HCT116 (cell line): ENCODE measurements around the gene C9orf50. TPM values are rescaled to one million over a fixed set of nuclear protein-coding genes. Genes with fewer than 3 reads are reported as not detected.
A peak's percentile ranks its signal among the peaks of the same experiment; 100 is the strongest.

Experiments
- ATAC-seq: fragments of 200-7000 bp; cut with Tn5 transposase; 2 replicates; pipeline ENCODE4 v1.9.1; 2020; ENCODE audit warnings: mild to moderate bottlenecking, moderate library complexity
- BruUV-seq: library from RNA; stranded (reverse); fragments of 400-500 nt; replicated peaks from 2 replicates; lab custom pipeline; 2021; lab: Mats Ljungman, UMichigan
- CTCF ChIA-PET: fragments of 300-600 bp; sonication (Branson Sonifier 250); formaldehyde crosslinking; loops from one replicate; lab custom pipeline; 2021; ENCODE audit warnings: antibody characterized with exemption; lab: Charles Lee
- POLR2A ChIA-PET: fragments of 300-600, 350-600 bp; sonication (Branson Sonifier 250); formaldehyde crosslinking; loops from one replicate; lab custom pipeline; 2021; ENCODE audit warnings: antibody characterized with exemption; lab: Charles Lee
- RAD21 ChIA-PET, 2 experiments: fragments of 300-600 bp; sonication (Branson Sonifier 250); formaldehyde crosslinking; loops; one replicate each; lab custom pipeline; 2023; ENCODE audit warnings: low total read pairs in 2 of 2; ENCODE audit not compliant: uncharacterized antibody in 2 of 2, unreplicated experiment in 2 of 2, low non-redundant PET in 1 of 2; lab: Charles Lee
- DNase-seq: peaks from one replicate; pipeline ENCODE4 v3.0.0-alpha.2; 2010; ENCODE audit warnings: low read depth, low spot score
- H2AFZ ChIP-seq: fragments of 200-600 bp; shearing (Covaris generic), sonication (generic); 2 replicates; pipeline ENCODE4 v1.6.1; 2017; ENCODE audit warnings: low read depth, mixed run types, mixed read lengths, antibody characterized with exemption, low read length; ENCODE audit not compliant: poor library complexity, severe bottlenecking
- H3K27ac ChIP-seq: 2 replicates; pipeline ENCODE4 v1.5.1; 2012; ENCODE audit warnings: low read depth, low read length
- H3K27me3 ChIP-seq: fragments of 200-600 bp; sonication (generic); 2 replicates; pipeline ENCODE4 v1.6.1; 2016; ENCODE audit warnings: mixed run types, low read length, mixed read lengths; ENCODE audit not compliant: insufficient read depth
- H3K36me3 ChIP-seq, 2 experiments: fragments of 200-500 bp in 1 of 2; fragments of 200-600 bp in 1 of 2; sonication (Bioruptor generic) in 1 of 2; sonication (generic) in 1 of 2; 2 replicates each; pipeline versions ENCODE4 v1.5.1 to v1.6.1; 2014 to 2016; ENCODE audit warnings: low read length in 2 of 2, inconsistent platforms in 1 of 2, mixed read lengths in 1 of 2, mixed run types in 1 of 2; ENCODE audit not compliant: insufficient read depth in 2 of 2, control insufficient read depth in 1 of 2
- H3K4me1 ChIP-seq, 2 experiments: fragments of 200-600 bp in 1 of 2; sonication (generic) in 1 of 2; 2 replicates each; pipeline versions ENCODE4 v1.5.1 to v1.6.1; 2012 to 2017; ENCODE audit warnings: low read length in 2 of 2, inconsistent platforms in 1 of 2, mild to moderate bottlenecking in 1 of 2, mixed read lengths in 1 of 2, mixed run types in 1 of 2, moderate library complexity in 1 of 2; ENCODE audit not compliant: insufficient read depth in 2 of 2, control insufficient read depth in 1 of 2
- H3K4me2 ChIP-seq: fragments of 200-600 bp; sonication (generic); 2 replicates; pipeline ENCODE4 v1.6.1; 2017; ENCODE audit warnings: mixed run types, low read length, mixed read lengths
- H3K4me3 ChIP-seq, 2 experiments: fragments of 200-600 bp in 1 of 2; sonication (generic) in 1 of 2; replicated peaks in 1 of 2; 2 replicates each; pipeline ENCODE4 v1.5.1; 2011 to 2016; ENCODE audit warnings: low read length in 2 of 2, control low read depth in 1 of 2, low read depth in 1 of 2, mild to moderate bottlenecking in 1 of 2, mixed read lengths in 1 of 2, mixed run types in 1 of 2
- H3K79me2 ChIP-seq: fragments of 200-600 bp; sonication (generic); 2 replicates; pipeline ENCODE4 v1.6.1; 2017; ENCODE audit warnings: mild to moderate bottlenecking, mixed run types, low read length, moderate library complexity, mixed read lengths; ENCODE audit not compliant: insufficient read depth
- H3K9ac ChIP-seq: fragments of 200-600 bp; sonication (generic); 2 replicates; pipeline ENCODE4 v1.6.1; 2016; ENCODE audit warnings: low read length, mixed read lengths
- H3K9me2 ChIP-seq: fragments of 200-600 bp; sonication (generic), shearing (Covaris generic); 2 replicates; pipeline ENCODE4 v1.6.1; 2017; ENCODE audit warnings: mixed run types, mild to moderate bottlenecking, moderate library complexity; ENCODE audit not compliant: insufficient read depth
- H3K9me3 ChIP-seq, 2 experiments: fragments of 200-500 bp in 1 of 2; fragments of 200-600 bp in 1 of 2; sonication (Bioruptor generic) in 1 of 2; sonication (generic) in 1 of 2; 2 replicates each; pipeline ENCODE4 v1.6.1; 2014 to 2017; ENCODE audit warnings: low read length in 2 of 2, mixed read lengths in 2 of 2, inconsistent platforms in 1 of 2, low read depth in 1 of 2, mild to moderate bottlenecking in 1 of 2, mixed run types in 1 of 2, moderate library complexity in 1 of 2; ENCODE audit not compliant: control insufficient read depth in 1 of 2, insufficient read depth in 1 of 2
- H4K20me1 ChIP-seq: fragments of 200-600 bp; sonication (generic), shearing (Covaris generic); 2 replicates; pipeline ENCODE4 v1.6.1; 2017; ENCODE audit warnings: mixed run types, mild to moderate bottlenecking, moderate library complexity; ENCODE audit not compliant: insufficient read depth
- ATF3 ChIP-seq: IDR thresholded peaks from 2 replicates; pipeline ENCODE4 v1.6.1; 2012
- CBX3 ChIP-seq: IDR thresholded peaks from 2 replicates; pipeline ENCODE4 v1.6.1; 2012; ENCODE audit warnings: low read depth
- CEBPB ChIP-seq: IDR thresholded peaks from 2 replicates; pipeline ENCODE4 v1.6.1; 2012; ENCODE audit warnings: low read depth
- CTCF ChIP-seq, 3 experiments: fragments of 200-600 bp in 1 of 3; sonication (generic) in 1 of 3; IDR thresholded peaks in 2 of 3; conservative IDR thresholded peaks in 1 of 3; 2 replicates each; pipeline ENCODE4 v1.5.1; 2012 to 2017; ENCODE audit warnings: low read depth in 2 of 3, low read length in 2 of 3, antibody characterized with exemption in 1 of 3, borderline replicate concordance in 1 of 3, control low read depth in 1 of 3, mild to moderate bottlenecking in 1 of 3, mixed read lengths in 1 of 3, mixed run types in 1 of 3, moderate library complexity in 1 of 3; ENCODE audit not compliant: insufficient read depth in 1 of 3
- EGR1 ChIP-seq: IDR thresholded peaks from 2 replicates; pipeline ENCODE4 v1.6.1; 2012; ENCODE audit warnings: low read depth
- ELF1 ChIP-seq: IDR thresholded peaks from 2 replicates; pipeline ENCODE4 v1.6.1; 2012; ENCODE audit warnings: low read depth, borderline replicate concordance
- EZH2 ChIP-seq: fragments of 200-600 bp; sonication (generic); IDR thresholded peaks from 2 replicates; pipeline ENCODE4 v1.6.1; 2017; ENCODE audit warnings: antibody characterized with exemption, mixed run types
- FOSL1 ChIP-seq: IDR thresholded peaks from 2 replicates; pipeline ENCODE4 v1.6.1; 2012; ENCODE audit warnings: low read depth
- POLR2A ChIP-seq: IDR thresholded peaks from 2 replicates; pipeline ENCODE4 v1.7.0; 2011; ENCODE audit warnings: borderline replicate concordance; ENCODE audit not compliant: insufficient read depth, insufficient read length; ENCODE audit errors: extremely low read depth
- REST ChIP-seq: IDR thresholded peaks from 2 replicates; pipeline ENCODE4 v1.6.1; 2012; ENCODE audit warnings: low read depth
- SIN3A ChIP-seq: IDR thresholded peaks from 2 replicates; pipeline ENCODE4 v1.6.1; 2012; ENCODE audit warnings: low read depth
- SRF ChIP-seq: IDR thresholded peaks from 2 replicates; pipeline ENCODE4 v1.6.1; 2012; ENCODE audit warnings: low read depth
- TCF7L2 ChIP-seq: IDR thresholded peaks from 2 replicates; pipeline ENCODE4 v1.7.0; 2011; ENCODE audit warnings: borderline replicate concordance, inconsistent platforms; ENCODE audit not compliant: insufficient read depth, insufficient read length; ENCODE audit errors: extremely low read depth
- ZBTB33 ChIP-seq: IDR thresholded peaks from 2 replicates; pipeline ENCODE4 v1.6.1; 2011; ENCODE audit warnings: mild to moderate bottlenecking, low read length, moderate library complexity; ENCODE audit not compliant: insufficient replicate concordance; ENCODE audit errors: extremely low read depth
- intact Hi-C: fragments of 100-400 bp; cut with micrococcal nuclease; formaldehyde crosslinking; loops from 2 replicates; pipeline ENCODE4 v1.10.0; 2022
- total RNA-seq: library from RNA; stranded (reverse); gene quantifications from one replicate; pipeline ENCODE4 v1.2.1, GENCODE V29; 2021; ENCODE audit not compliant: unreplicated experiment

C9orf50 gene
- total RNA-seq, 1 experiment from 2014 or later = not detected

- Histone ChIP-seq H2AFZ (no peak overlapping the region), H3K4me3 (peak overlapping the region; percentile 85 to 95), H3K27ac (no peak overlapping the region; the same call in 1 of the 2 replicates), H3K27me3 (no peaks in the 10 kb centered on the region), H3K4me1 (peaks cover 10 to 17% of the 10 kb centered on the region in 2 experiments; a peak in 3 of 4 replicates), H4K20me1 (no peaks in the 10 kb centered on the region), H3K9ac (peak overlapping the region; percentile 79), H3K9me3 (no peaks in the 10 kb centered on the region), H3K9me2 (no peaks in the 10 kb centered on the region), H3K36me3 (peaks cover 9 to 17% of the 10 kb centered on the region in 2 experiments; a peak in 3 of 4 replicates), H3K79me2 (peaks cover 51% of the 10 kb centered on the region), H3K4me2 (peak overlapping the region; percentile 97)
- TF ChIP-seq FOSL1 = no peak
- no peak for TF ChIP-seq ZBTB33
- TF ChIP-seq REST = no peak
- no peak for TF ChIP-seq POLR2A
- TF ChIP-seq ELF1 = no peak
- TF ChIP-seq EZH2 = no peak
- TF ChIP-seq SIN3A = no peak
- no peak for TF ChIP-seq ATF3
- no peak for TF ChIP-seq SRF
- no peak for TF ChIP-seq CEBPB
- no peak for TF ChIP-seq TCF7L2
- no peak for TF ChIP-seq CTCF (IDR thresholded peaks at IDR 0.05 in 2 of 3, conservative IDR thresholded peaks at IDR 0.05 in 1 of 3; ENCODE audit: borderline replicate concordance in 1 of 3, insufficient read depth in 1 of 3, low read depth in 2 of 3, low read length in 2 of 3)
- no peak for TF ChIP-seq EGR1
- no peak for TF ChIP-seq CBX3
- intact Hi-C loops = loop anchor here (5.0 kb wide), 1 partner anchor 87 kb away; no protein-coding TSS in a partner anchor
- ATAC-seq (no peak), DNase-seq (no peak)
- no TSS peak for BruUV-seq
- ChIA-PET CTCF (interaction anchor here (0.9 to 2.6 kb wide), 5 partner anchors 12 to 509 kb away, joined by 3 to 7 read pairs (median 4); no protein-coding TSS in a partner anchor), RAD21 (no interaction called here), POLR2A (no interaction called here)
These were observed 19.4 kb upstream of the C9orf50 start for GRCh38 chr9:129640086-129640870.
